H1 (cell line): ENCODE measurements around the gene TWIST2. TPM values are rescaled to one million over a fixed set of nuclear protein-coding genes. Genes with fewer than 3 reads are reported as not detected.
A peak's percentile ranks its signal among the peaks of the same experiment; 100 is the strongest.

ENCODE experiments used
- CTCF ChIA-PET: fragments of 300-600 bp; sonication (Branson Sonifier 250); formaldehyde crosslinking; loops from one replicate; lab custom pipeline; 2021; ENCODE audit not compliant: partially characterized antibody; lab: Charles Lee
- POLR2A ChIA-PET: fragments of 300-600 bp; sonication (Branson Sonifier 250); formaldehyde crosslinking; loops from one replicate; lab custom pipeline; 2021; ENCODE audit warnings: inconsistent platforms; ENCODE audit not compliant: partially characterized antibody; lab: Charles Lee
- DNase-seq, 2 experiments: peaks; one replicate each; pipeline versions ENCODE4 v3.0.0 to v3.0.0-alpha.2; 2010 to 2022; ENCODE audit warnings: low spot score in 2 of 2, low read depth in 1 of 2, mixed read lengths in 1 of 2
- FAIRE-seq: peaks from 2 replicates; lab custom pipeline; 2011; peaks lifted over from hg19 to GRCh38; lab: Jason Lieb, UNC
- H2AFZ ChIP-seq: 2 replicates; pipeline ENCODE4 v1.8.1; 2012; ENCODE audit warnings: low read length, inconsistent platforms
- H2AK5ac ChIP-seq: 2 replicates; pipeline ENCODE4 v1.6.1; 2013; ENCODE audit warnings: low read depth, low read length
- H2BK120ac ChIP-seq: replicated peaks from 2 replicates; pipeline ENCODE3; 2013; ENCODE audit warnings: low read depth, low read length, inconsistent platforms
- H2BK12ac ChIP-seq: 2 replicates; pipeline ENCODE4 v1.6.1; 2013; ENCODE audit warnings: low read depth, low read length
- H2BK15ac ChIP-seq: 2 replicates; pipeline ENCODE4 v1.6.1; 2013; ENCODE audit warnings: low read length
- H2BK20ac ChIP-seq: 2 replicates; pipeline ENCODE4 v1.6.1; 2013; ENCODE audit warnings: low read length
- H2BK5ac ChIP-seq: 2 replicates; pipeline ENCODE4 v1.6.1; 2013; ENCODE audit warnings: low read depth, low read length
- H3K14ac ChIP-seq: 2 replicates; pipeline ENCODE4 v1.6.1; 2013; ENCODE audit warnings: inconsistent platforms; ENCODE audit not compliant: insufficient read length
- H3K18ac ChIP-seq: 2 replicates; pipeline ENCODE4 v1.6.1; 2013; ENCODE audit warnings: low read length; ENCODE audit errors: extremely low read depth
- H3K23ac ChIP-seq: 2 replicates; pipeline ENCODE4 v1.6.1; 2013; ENCODE audit warnings: inconsistent platforms; ENCODE audit not compliant: insufficient read length
- H3K23me2 ChIP-seq: 2 replicates; pipeline ENCODE4 v1.6.1; 2013; ENCODE audit warnings: low read depth, low read length
- H3K27ac ChIP-seq: 2 replicates; pipeline ENCODE4 v1.6.1; 2011; ENCODE audit warnings: low read depth, low read length, inconsistent platforms
- H3K27me3 ChIP-seq, 4 experiments: replicated peaks in 1 of 4; 1 replicate in 1 of 4; 2 replicates in 3 of 4; pipeline versions ENCODE4 v1.6.1 to v1.8.1; 2011 to 2013; ENCODE audit warnings: low read length in 3 of 4, mild to moderate bottlenecking in 3 of 4, inconsistent platforms in 2 of 4, mixed read lengths in 2 of 4, moderate library complexity in 1 of 4; ENCODE audit not compliant: control insufficient read depth in 3 of 4, insufficient read depth in 3 of 4; ENCODE audit errors: extremely low read depth in 1 of 4
- H3K36me3 ChIP-seq, 4 experiments: 2 replicates each; pipeline versions ENCODE4 v1.6.1 to v1.8.1; 2011 to 2013; ENCODE audit warnings: mild to moderate bottlenecking in 4 of 4, low read length in 3 of 4, moderate library complexity in 2 of 4, control low read depth in 1 of 4, inconsistent platforms in 1 of 4; ENCODE audit not compliant: insufficient read depth in 4 of 4, control insufficient read depth in 2 of 4
- H3K4ac ChIP-seq: replicated peaks from 2 replicates; pipeline ENCODE3; 2013; ENCODE audit warnings: low read length, low read depth, mixed read lengths, inconsistent platforms; ENCODE audit not compliant: insufficient read length
- H3K4me1 ChIP-seq, 4 experiments: replicated peaks in 1 of 4; 1 replicate in 1 of 4; 2 replicates in 3 of 4; pipeline versions ENCODE4 v1.6.1 to v1.8.1; 2011 to 2013; ENCODE audit warnings: low read length in 3 of 4, inconsistent platforms in 2 of 4, mixed read lengths in 1 of 4; ENCODE audit not compliant: insufficient read depth in 4 of 4, control insufficient read depth in 3 of 4
- H3K4me2 ChIP-seq, 2 experiments: 2 replicates each; pipeline versions ENCODE4 v1.6.1 to v1.8.1; 2011 to 2013; ENCODE audit warnings: low read depth in 2 of 2, low read length in 2 of 2, control low read depth in 1 of 2, inconsistent platforms in 1 of 2, mild to moderate bottlenecking in 1 of 2; ENCODE audit not compliant: insufficient read depth in 1 of 2
- H3K4me3 ChIP-seq, 4 experiments: fragments of 200-600, 300-600 bp in 1 of 4; sonication (generic), shearing (Covaris generic), sonication (Bioruptor Twin) in 1 of 4; 2 replicates each; pipeline versions ENCODE4 v1.5.1 to v1.8.1; 2011 to 2016; ENCODE audit warnings: low read length in 4 of 4, low read depth in 3 of 4, control low read depth in 2 of 4, inconsistent platforms in 2 of 4, mild to moderate bottlenecking in 2 of 4, mixed read lengths in 1 of 4, moderate library complexity in 1 of 4; ENCODE audit not compliant: insufficient read depth in 2 of 4; ENCODE audit errors: extremely low read depth in 1 of 4
- H3K56ac ChIP-seq: replicated peaks from 2 replicates; pipeline ENCODE3; 2013; ENCODE audit warnings: low read depth, mild to moderate bottlenecking, mixed read lengths, low read length, inconsistent platforms; ENCODE audit not compliant: insufficient read length
- H3K79me1 ChIP-seq: 2 replicates; pipeline ENCODE4 v1.6.1; 2013; ENCODE audit warnings: low read depth, low read length, control low read depth
- H3K79me2 ChIP-seq, 2 experiments: 2 replicates each; pipeline versions ENCODE4 v1.6.1 to v1.8.1; 2012 to 2013; ENCODE audit warnings: low read length in 2 of 2, mild to moderate bottlenecking in 2 of 2, inconsistent platforms in 1 of 2; ENCODE audit not compliant: insufficient read depth in 2 of 2, control insufficient read depth in 1 of 2
- H3K9ac ChIP-seq, 4 experiments: replicated peaks in 1 of 4; 1 replicate in 1 of 4; 2 replicates in 3 of 4; pipeline versions ENCODE4 v1.6.1 to v1.8.1; 2011 to 2013; ENCODE audit warnings: low read depth in 3 of 4, low read length in 3 of 4, control low read depth in 2 of 4, mild to moderate bottlenecking in 2 of 4, moderate library complexity in 2 of 4, inconsistent platforms in 1 of 4; ENCODE audit errors: extremely low read depth in 1 of 4
- H3K9me3 ChIP-seq, 2 experiments: 2 replicates each; pipeline versions ENCODE4 v1.6.1 to v1.8.1; 2012 to 2013; ENCODE audit warnings: mild to moderate bottlenecking in 2 of 2, moderate library complexity in 2 of 2, control low read depth in 1 of 2, inconsistent platforms in 1 of 2, low read depth in 1 of 2, low read length in 1 of 2, mixed read lengths in 1 of 2; ENCODE audit not compliant: insufficient read depth in 2 of 2
- H4K20me1 ChIP-seq, 2 experiments: replicated peaks in 1 of 2; 2 replicates each; pipeline versions ENCODE3 to v1.8.1; 2011 to 2013; ENCODE audit warnings: inconsistent platforms in 2 of 2, low read length in 2 of 2, mild to moderate bottlenecking in 1 of 2; ENCODE audit not compliant: insufficient read depth in 2 of 2, control insufficient read depth in 1 of 2
- H4K5ac ChIP-seq: 2 replicates; pipeline ENCODE4 v1.6.1; 2013; ENCODE audit warnings: low read length, low read depth, mixed read lengths, inconsistent platforms; ENCODE audit not compliant: insufficient read length
- H4K8ac ChIP-seq: 2 replicates; pipeline ENCODE4 v1.8.0; 2013; ENCODE audit warnings: mild to moderate bottlenecking, moderate library complexity, low read length, inconsistent platforms; ENCODE audit not compliant: insufficient read depth; ENCODE audit errors: extremely low read depth
- H4K91ac ChIP-seq: replicated peaks from 2 replicates; pipeline ENCODE3; 2013; ENCODE audit warnings: low read length, mixed read lengths, inconsistent platforms; ENCODE audit not compliant: insufficient read length
- CEBPB ChIP-seq: IDR thresholded peaks from 2 replicates; pipeline ENCODE4 v1.6.1; 2012; ENCODE audit warnings: low read depth, low read length
- CHD2 ChIP-seq: IDR thresholded peaks from 2 replicates; pipeline ENCODE4 v1.6.1; 2012; ENCODE audit warnings: low read length, improper control_type of control experiment
- CREB1 ChIP-seq: IDR thresholded peaks from 2 replicates; pipeline ENCODE4 v1.6.1; 2012; ENCODE audit warnings: inconsistent platforms
- EGR1 ChIP-seq: IDR thresholded peaks from 2 replicates; pipeline ENCODE4 v1.6.1; 2011; ENCODE audit warnings: low read depth, low read length, borderline replicate concordance
- GTF2F1 ChIP-seq: IDR thresholded peaks from 2 replicates; pipeline ENCODE4 v1.6.1; 2012; ENCODE audit warnings: low read depth, low read length, improper control_type of control experiment, borderline replicate concordance
- JUN ChIP-seq: IDR thresholded peaks from 2 replicates; pipeline ENCODE4 v1.6.1; 2011; ENCODE audit warnings: low read depth, mild to moderate bottlenecking, improper control_type of control experiment, low read length
- JUND ChIP-seq: IDR thresholded peaks from 2 replicates; pipeline ENCODE4 v1.6.1; 2011; ENCODE audit warnings: mild to moderate bottlenecking, improper control_type of control experiment, low read length
- NRF1 ChIP-seq: IDR thresholded peaks from 2 replicates; pipeline ENCODE4 v1.6.1; 2011; ENCODE audit warnings: mild to moderate bottlenecking, low read depth, low read length, improper control_type of control experiment
- RAD21 ChIP-seq, 2 experiments: IDR thresholded peaks in 1 of 2; conservative IDR thresholded peaks in 1 of 2; 2 replicates each; pipeline ENCODE4 v1.6.1; 2011; ENCODE audit warnings: low read depth in 2 of 2, low read length in 2 of 2, improper control_type of control experiment in 1 of 2, inconsistent platforms in 1 of 2, mild to moderate bottlenecking in 1 of 2, moderate library complexity in 1 of 2
- SP2 ChIP-seq: IDR thresholded peaks from 2 replicates; pipeline ENCODE4 v1.6.1; 2012; ENCODE audit warnings: mild to moderate bottlenecking, low read length, inconsistent platforms
- TAF1 ChIP-seq: IDR thresholded peaks from 2 replicates; pipeline ENCODE4 v1.6.1; 2011; ENCODE audit warnings: mild to moderate bottlenecking, low read depth, low read length
- TAF7 ChIP-seq: optimal IDR thresholded peaks from 2 replicates; pipeline ENCODE3; 2011; ENCODE audit warnings: low read depth, mild to moderate bottlenecking, inconsistent platforms, low read length, moderate library complexity, borderline replicate concordance
- TEAD4 ChIP-seq: IDR thresholded peaks from 2 replicates; pipeline ENCODE4 v1.6.1; 2012; ENCODE audit warnings: low read depth, low read length, inconsistent platforms, mixed read lengths
- WGBS, 2 experiments: shearing (Covaris generic) in 1 of 2; methylation state at CpG; one replicate each; pipeline versions ENCODE4 v1.1.6 to v1.1.7; 2013 to 2015; ENCODE audit warnings: low lambda C conversion rate in 2 of 2, mixed read lengths in 2 of 2, inconsistent platforms in 1 of 2, low coverage in 1 of 2, missing lambda C conversion rate in 1 of 2; ENCODE audit not compliant: insufficient replicate concordance in 2 of 2, insufficient coverage in 1 of 2, insufficient read length in 1 of 2; ENCODE audit errors: extremely low coverage in 1 of 2, missing lambda C conversion rate in 1 of 2; 5-methylcytosine and 5-hydroxymethylcytosine counted together
- polyA plus RNA-seq, 7 experiments: library from polyadenylated mRNA; depleted of rRNA in 3 of 7; stranded (reverse) in 5 of 7; unstranded in 2 of 7; fragments of >200 nt in 5 of 7; fragments of 200-250 nt in 2 of 7; gene quantifications; 1 replicate in 5 of 7; 2 replicates in 1 of 7; 4 replicates in 1 of 7; pipeline versions ENCODE4 v1.2.1 to v1.2.3, GENCODE V29; 2011 to 2013; ENCODE audit warnings: missing spikeins in 2 of 7, mixed read lengths in 2 of 7
- total RNA-seq: library from RNA; stranded (reverse); fragmentation: NEBNext Ultra II Directional; extraction: Animal tissue kit (Norgen Biotek cat#: 25700); gene quantifications from 2 replicates; pipeline ENCODE4 v1.2.1, GENCODE V29; 2021

Gene TWIST2
- total and polyA plus RNA-seq, 2 of the 8 experiments (the other 6 are each of a cell fraction or from before 2014, with no cell fraction given): 2.6 to 4.3 TPM

- Histone ChIP-seq H4K5ac (no peak overlapping the region), H2BK20ac (no peak overlapping the region), H3K4ac (no peak overlapping the region), H2BK15ac (no peak overlapping the region), H3K79me2 (no peaks in the 10 kb centered on the region), H3K27ac (no peak overlapping the region), H4K20me1 (no peaks in the 10 kb centered on the region), H2BK12ac (no peak overlapping the region), H3K36me3 (no peaks in the 10 kb centered on the region), H3K23ac (no peak overlapping the region), H3K9ac (no peak overlapping the region), H3K23me2 (no peaks in the 10 kb centered on the region), H3K9me3 (no peaks in the 10 kb centered on the region), H3K4me3 (no peak overlapping the region), H3K14ac (no peak overlapping the region), H2BK5ac (no peak overlapping the region), H3K27me3 (no peaks in the 10 kb centered on the region; a peak in 3 of 7 replicates), H2BK120ac (no peak overlapping the region), H4K8ac (no peak overlapping the region), H4K91ac (no peak overlapping the region), H2AFZ (no peak overlapping the region; the same call in 1 of the 2 replicates), H3K56ac (no peak overlapping the region), H3K4me1 (peaks cover 4 to 15% (median 11%) of the 10 kb centered on the region in 4 experiments), H3K79me1 (no peaks in the 10 kb centered on the region), H2AK5ac (no peak overlapping the region), H3K18ac (no peak overlapping the region; the same call in 1 of the 2 replicates), H3K4me2 (peak overlapping the region in 1 of 2 experiments; percentile 43; a peak in 1 of 4 replicates)
- POLR2A ChIA-PET: no interaction called here
- FAIRE-seq: peak; percentile 45
- DNase-seq: peak; percentile 62 to 67
- CTCF ChIA-PET: no interaction called here
- WGBS, 2 experiments: 56% methylated on average over 22 of the region's 29 CpGs; no CpG with 5 or more reads in 1 of the 2 experiments
- TF ChIP-seq TAF7 (no peak), JUND (peak; percentile 86; the same call in 1 of the 2 replicates), CREB1 (no peak), CEBPB (no peak), RAD21 (IDR thresholded peaks at IDR 0.05 in 1 of 2, conservative IDR thresholded peaks at IDR 0.05 in 1 of 2; ENCODE audit: low read depth in 2 of 2, low read length in 2 of 2) (no peak; a peak in 1 of 4 replicates), CHD2 (no peak), JUN (0 out of 2 replicates have a peak, but pooled peaks have one; percentile 29), NRF1 (no peak), EGR1 (no peak), SP2 (no peak), TEAD4 (no peak), TAF1 (no peak), GTF2F1 (no peak)
These were observed 16.5 kb downstream of the TWIST2 start for GRCh38 chr2:238864207-238865014.
